Measurements from ENCODE around the gene DOK5. TPM values are rescaled to one million over a fixed set of nuclear protein-coding genes. Genes with fewer than 3 reads are reported as not detected.

DOK5 gene
- total RNA-seq = 17.2 and 19.8 TPM in 2 replicates

GRCh38 chr20:54475334-54476168 lies at the start of gene DOK5:
TSS of gene DOK5 (plus strand) at chr20:54475593. CDS start at chr20:54475947, 354 bp downstream.

Data from smooth muscle cell of the umbilical artery (primary cell).